Measurements from ENCODE around the gene NCKAP5. TPM values are rescaled to one million over a fixed set of nuclear protein-coding genes. Genes with fewer than 3 reads are reported as not detected.

NCKAP5 gene
- total RNA-seq, 3 donors from 2014 or later: 1.9 to 6.3 (median 2.3) TPM

- Histone ChIP-seq H3K9me3 (no peaks in the 10 kb centered on the region), H3K36me3 (ENCODE audit: low read depth) (no peaks in the 10 kb centered on the region), H3K4me1 (ENCODE audit: low read depth) (peaks cover 12% of the 10 kb centered on the region), H3K4me3 (no peak overlapping the region)
- intact Hi-C loops (cut with DNase I, micrococcal nuclease): no loop called here
- no peak for TF ChIP-seq CTCF (IDR thresholded peaks at IDR 0.05)
- peak; percentile 52 for ATAC-seq
- DNase-seq: peak in 1 of 3 donors; percentile 52
Measured at GRCh38 chr2:132668987-132669907, 899.0 kb downstream of the NCKAP5 start.

- Histone ChIP-seq H3K4me1 (ENCODE audit: low read depth) (peaks cover 12% of the 10 kb centered on the region), H3K36me3 (ENCODE audit: low read depth) (no peaks in the 10 kb centered on the region), H3K4me3 (no peak overlapping the region), H3K9me3 (no peaks in the 10 kb centered on the region)
- intact Hi-C loops (cut with DNase I, micrococcal nuclease): no loop called here
- TF ChIP-seq CTCF (IDR thresholded peaks at IDR 0.05): no peak
- ATAC-seq (no peak), DNase-seq (no peak)
Measured at GRCh38 chr2:132668189-132668823, 900.0 kb downstream of the NCKAP5 start.

GRCh38 chr2:132667706-132668105 lies 900.6 kb downstream of the NCKAP5 start:
- ATAC-seq (no peak), DNase-seq (no peak)
- intact Hi-C loops (cut with DNase I, micrococcal nuclease): no loop called here
- Histone ChIP-seq H3K36me3 (ENCODE audit: low read depth) (no peaks in the 10 kb centered on the region), H3K9me3 (no peaks in the 10 kb centered on the region), H3K4me1 (ENCODE audit: low read depth) (peaks cover 12% of the 10 kb centered on the region), H3K4me3 (no peak overlapping the region)
- TF ChIP-seq CTCF (IDR thresholded peaks at IDR 0.05): no peak

- ATAC-seq (no peak), DNase-seq (no peak)
- peaks cover 12% of the 10 kb centered on the region for H3K4me1 ChIP-seq (ENCODE audit: low read depth)
- no peak overlapping the region for H3K4me3 ChIP-seq
- intact Hi-C loops (cut with DNase I, micrococcal nuclease): no loop called here
- no peaks in the 10 kb centered on the region for H3K36me3 ChIP-seq (ENCODE audit: low read depth)
- TF ChIP-seq CTCF (IDR thresholded peaks at IDR 0.05): no peak
- no peaks in the 10 kb centered on the region for H3K9me3 ChIP-seq
Measured at GRCh38 chr2:132665401-132666140, 902.7 kb downstream of the NCKAP5 start.

- Histone ChIP-seq H3K36me3 (ENCODE audit: low read depth) (no peaks in the 10 kb centered on the region), H3K9me3 (no peaks in the 10 kb centered on the region), H3K4me1 (ENCODE audit: low read depth) (peaks cover under 1% of the 10 kb centered on the region), H3K4me3 (no peak overlapping the region)
- no peak for DNase-seq
- ATAC-seq: no peak
- TF ChIP-seq CTCF (IDR thresholded peaks at IDR 0.05): no peak
- intact Hi-C loops (cut with DNase I, micrococcal nuclease): no loop called here
Measured at GRCh38 chr2:132664096-132664495, 904.2 kb downstream of the NCKAP5 start.
